IMR-90 (cell line): ENCODE results near the gene CCR8. TPM values are rescaled to one million over a fixed set of nuclear protein-coding genes. Genes with fewer than 3 reads are reported as not detected.

Source experiments
- ATAC-seq: fragments of 200-7000 bp; cut with Tn5 transposase; 2 replicates; pipeline ENCODE4 v1.9.1; 2020; ENCODE audit warnings: low read depth, mild to moderate bottlenecking, moderate library complexity
- BruUV-seq: library from RNA; stranded (reverse); fragments of 400-500 nt; replicated peaks from 2 replicates; lab custom pipeline; 2021; lab: Mats Ljungman, UMichigan
- CTCF ChIA-PET: fragments of 300-600 bp; formaldehyde crosslinking; extraction: SDS; loops from one replicate; lab custom pipeline; 2021; ENCODE audit warnings: antibody characterized with exemption; lab: Yijun Ruan, JAX
- POLR2A ChIA-PET: fragments of 300-600 bp; sonication (Branson Sonifier 250); formaldehyde crosslinking; loops from one replicate; lab custom pipeline; 2022; ENCODE audit warnings: antibody characterized with exemption; ENCODE audit not compliant: unreplicated experiment; lab: Charles Lee
- DNase-seq: peaks from one replicate; pipeline ENCODE4 v3.0.0; 2013
- H2AFZ ChIP-seq: replicated peaks from 2 replicates; pipeline ENCODE3; 2013; ENCODE audit warnings: low read length, mild to moderate bottlenecking; ENCODE audit not compliant: poor library complexity
- H2AK5ac ChIP-seq: 2 replicates; pipeline ENCODE4 v1.6.1; 2013; ENCODE audit warnings: low read depth, low read length, inconsistent platforms
- H2AK9ac ChIP-seq: replicated peaks from 2 replicates; pipeline ENCODE3; 2013; ENCODE audit warnings: mild to moderate bottlenecking, low read depth, low read length, moderate library complexity; ENCODE audit not compliant: poor library complexity
- H2BK120ac ChIP-seq: 2 replicates; pipeline ENCODE4 v1.6.1; 2013; ENCODE audit warnings: low read depth, low read length, inconsistent platforms
- H2BK15ac ChIP-seq: 3 replicates; pipeline ENCODE4 v1.6.1; 2013; ENCODE audit warnings: low read depth, low read length, inconsistent platforms
- H2BK20ac ChIP-seq: 2 replicates; pipeline ENCODE4 v1.6.1; 2013; ENCODE audit warnings: low read depth, mild to moderate bottlenecking, inconsistent platforms, low read length, moderate library complexity
- H2BK5ac ChIP-seq: 2 replicates; pipeline ENCODE4 v1.6.1; 2013; ENCODE audit warnings: mild to moderate bottlenecking, low read depth, low read length, inconsistent platforms; ENCODE audit not compliant: poor library complexity, severe bottlenecking
- H3K14ac ChIP-seq: replicated peaks from 2 replicates; pipeline ENCODE4 v1.6.1; 2013; ENCODE audit warnings: low read depth, low read length, inconsistent platforms
- H3K18ac ChIP-seq: 2 replicates; pipeline ENCODE4 v1.6.1; 2013; ENCODE audit warnings: low read depth, low read length, control low read depth
- H3K23ac ChIP-seq: 2 replicates; pipeline ENCODE4 v1.6.1; 2013; ENCODE audit warnings: low read depth, low read length, inconsistent platforms
- H3K27ac ChIP-seq: 2 replicates; pipeline ENCODE4 v1.5.1; 2013; ENCODE audit warnings: mild to moderate bottlenecking, control low read depth, low read length; ENCODE audit not compliant: insufficient read depth
- H3K27me3 ChIP-seq: 2 replicates; pipeline ENCODE4 v1.6.1; 2013; ENCODE audit warnings: low read length; ENCODE audit not compliant: control insufficient read depth, insufficient read depth
- H3K36me3 ChIP-seq: 2 replicates; pipeline ENCODE4 v1.6.1; 2013; ENCODE audit warnings: low read length, mixed read lengths; ENCODE audit not compliant: control insufficient read depth, insufficient read depth
- H3K4ac ChIP-seq: 2 replicates; pipeline ENCODE4 v1.6.1; 2013; ENCODE audit warnings: low read depth, low read length, inconsistent platforms
- H3K4me1 ChIP-seq: 2 replicates; pipeline ENCODE4 v1.6.1; 2013; ENCODE audit warnings: low read length, mixed read lengths; ENCODE audit not compliant: control insufficient read depth, insufficient read depth
- H3K4me2 ChIP-seq: 2 replicates; pipeline ENCODE4 v1.6.1; 2013; ENCODE audit warnings: low read depth, mild to moderate bottlenecking, control low read depth, low read length, moderate library complexity
- H3K4me3 ChIP-seq: 2 replicates; pipeline ENCODE4 v1.5.1; 2013; ENCODE audit warnings: low read depth, mild to moderate bottlenecking, control low read depth, low read length, moderate library complexity; ENCODE audit not compliant: insufficient read depth
- H3K56ac ChIP-seq: 2 replicates; pipeline ENCODE4 v1.6.1; 2013; ENCODE audit warnings: low read length, inconsistent platforms; ENCODE audit not compliant: insufficient read depth; ENCODE audit errors: extremely low read depth
- H3K79me1 ChIP-seq, 2 experiments: 2 replicates each; pipeline ENCODE4 v1.6.1; 2013; ENCODE audit warnings: low read length in 2 of 2, inconsistent platforms in 1 of 2, low read depth in 1 of 2
- H3K9ac ChIP-seq: 2 replicates; pipeline ENCODE4 v1.6.1; 2013; ENCODE audit warnings: low read depth, low read length, control low read depth
- H3K9me1 ChIP-seq: 2 replicates; pipeline ENCODE4 v1.6.1; 2013; ENCODE audit warnings: low read length, inconsistent platforms; ENCODE audit not compliant: insufficient read depth
- H3K9me3 ChIP-seq: 2 replicates; pipeline ENCODE4 v1.6.1; 2013; ENCODE audit warnings: low read length; ENCODE audit not compliant: control insufficient read depth, insufficient read depth
- H4K20me1 ChIP-seq: 2 replicates; pipeline ENCODE4 v1.6.1; 2013; ENCODE audit warnings: low read length, inconsistent platforms; ENCODE audit not compliant: insufficient read depth
- H4K5ac ChIP-seq: 2 replicates; pipeline ENCODE4 v1.6.1; 2013; ENCODE audit warnings: mild to moderate bottlenecking, low read depth, low read length, control low read depth
- H4K8ac ChIP-seq, 2 experiments: 2 replicates each; pipeline ENCODE4 v1.6.1; 2013; ENCODE audit warnings: low read depth in 2 of 2, low read length in 2 of 2, control low read depth in 1 of 2, inconsistent platforms in 1 of 2
- H4K91ac ChIP-seq: 2 replicates; pipeline ENCODE4 v1.6.1; 2013; ENCODE audit warnings: low read depth, low read length, inconsistent platforms; ENCODE audit not compliant: insufficient read depth
- BHLHE40 ChIP-seq: fragments of 150-350 bp; IDR thresholded peaks from 2 replicates; pipeline ENCODE4 v1.6.1; 2016; ENCODE audit warnings: mild to moderate bottlenecking, low read depth, low read length
- CEBPB ChIP-seq: IDR thresholded peaks from 2 replicates; pipeline ENCODE4 v1.6.1; 2012; ENCODE audit warnings: low read depth, low read length, improper control_type of control experiment
- CHD1 ChIP-seq: IDR thresholded peaks from 2 replicates; pipeline ENCODE4 v1.6.1; 2012; ENCODE audit warnings: low read depth, low read length, improper control_type of control experiment
- CTCF ChIP-seq: conservative IDR thresholded peaks from 2 replicates; pipeline ENCODE4 v1.5.1; 2012; ENCODE audit warnings: mild to moderate bottlenecking, low read depth, low read length, improper control_type of control experiment
- FOS ChIP-seq: fragments of 150-350 bp; IDR thresholded peaks from 2 replicates; pipeline ENCODE4 v1.6.1; 2016; ENCODE audit warnings: low read depth, low read length
- MAFK ChIP-seq: IDR thresholded peaks from 2 replicates; pipeline ENCODE4 v1.6.1; 2012; ENCODE audit warnings: low read depth, low read length, improper control_type of control experiment
- MAZ ChIP-seq: IDR thresholded peaks from 2 replicates; pipeline ENCODE4 v1.6.1; 2012; ENCODE audit warnings: low read depth, mild to moderate bottlenecking, low read length, improper control_type of control experiment, moderate library complexity, borderline replicate concordance
- MXI1 ChIP-seq: IDR thresholded peaks from 2 replicates; pipeline ENCODE4 v1.6.1; 2012; ENCODE audit warnings: low read depth, mild to moderate bottlenecking, low read length, moderate library complexity, borderline replicate concordance
- NFE2L2 ChIP-seq: fragments of 150-350 bp; IDR thresholded peaks from 2 replicates; pipeline ENCODE4 v1.6.1; 2016; ENCODE audit warnings: low read depth, mild to moderate bottlenecking, low read length
- POLR2A ChIP-seq: IDR thresholded peaks from 2 replicates; pipeline ENCODE4 v1.6.1; 2012; ENCODE audit warnings: mild to moderate bottlenecking, low read depth, low read length
- RAD21 ChIP-seq: IDR thresholded peaks from 2 replicates; pipeline ENCODE4 v1.6.1; 2012; ENCODE audit warnings: low read length, improper control_type of control experiment
- RCOR1 ChIP-seq: IDR thresholded peaks from 2 replicates; pipeline ENCODE4 v1.6.1; 2012; ENCODE audit warnings: mild to moderate bottlenecking, low read length, improper control_type of control experiment; ENCODE audit not compliant: insufficient replicate concordance
- RFX5 ChIP-seq: IDR thresholded peaks from 2 replicates; pipeline ENCODE4 v1.8.0; 2012; ENCODE audit warnings: low read depth, mild to moderate bottlenecking, low read length, moderate library complexity
- SMC3 ChIP-seq: fragments of 150-350 bp; IDR thresholded peaks from 2 replicates; pipeline ENCODE4 v1.6.1; 2016; ENCODE audit warnings: low read depth, mild to moderate bottlenecking, antibody characterized with exemption, low read length, moderate library complexity
- dilution Hi-C: fragments of 300-500 bp; cut with HindIII; formaldehyde crosslinking; loops from one replicate; pipeline ENCODE4 v1.14.3; 2018; ENCODE audit warnings: low sequenced_read_pairs; ENCODE audit not compliant: unreplicated experiment
- in situ Hi-C: fragments of 300-500 bp; cut with MboI; formaldehyde crosslinking; loops from 3 replicates; pipeline ENCODE4 v1.14.3; 2019; ENCODE audit warnings: low sequenced_read_pairs, inconsistent platforms, mixed read lengths
- intact Hi-C: fragments of 100-400 bp; cut with micrococcal nuclease; formaldehyde crosslinking; loops from 2 replicates; pipeline ENCODE4 v1.10.0; 2022
- polyA plus RNA-seq, 3 experiments: library from polyadenylated mRNA; depleted of rRNA; stranded (reverse); fragments of >200 nt; gene quantifications; 2 replicates each; pipeline ENCODE4 v1.2.3, GENCODE V29; 2012; ENCODE audit warnings: low replicate concordance in 1 of 3
- total RNA-seq: library from RNA; depleted of rRNA; stranded (reverse); fragments of >200 nt; gene quantifications from 2 replicates; pipeline ENCODE4 v1.2.3, GENCODE V29; 2012
- TF ChIP-seq, protein P1 (sequence below): fragments of 150-350 bp; IDR thresholded peaks from 2 replicates; pipeline ENCODE4 v1.6.1; 2016; ENCODE audit warnings: low read depth, mild to moderate bottlenecking, low read length, moderate library complexity, borderline replicate concordance
- TF ChIP-seq, protein P2 (sequence below): fragments of 150-350 bp; IDR thresholded peaks from 2 replicates; pipeline ENCODE4 v1.6.1; 2017; ENCODE audit warnings: mild to moderate bottlenecking, antibody characterized with exemption, low read length, low read depth

Gene CCR8
- total and polyA plus RNA-seq, 2 of the 4 experiments (the other 2 are of a cell fraction) = not detected

DNA sequence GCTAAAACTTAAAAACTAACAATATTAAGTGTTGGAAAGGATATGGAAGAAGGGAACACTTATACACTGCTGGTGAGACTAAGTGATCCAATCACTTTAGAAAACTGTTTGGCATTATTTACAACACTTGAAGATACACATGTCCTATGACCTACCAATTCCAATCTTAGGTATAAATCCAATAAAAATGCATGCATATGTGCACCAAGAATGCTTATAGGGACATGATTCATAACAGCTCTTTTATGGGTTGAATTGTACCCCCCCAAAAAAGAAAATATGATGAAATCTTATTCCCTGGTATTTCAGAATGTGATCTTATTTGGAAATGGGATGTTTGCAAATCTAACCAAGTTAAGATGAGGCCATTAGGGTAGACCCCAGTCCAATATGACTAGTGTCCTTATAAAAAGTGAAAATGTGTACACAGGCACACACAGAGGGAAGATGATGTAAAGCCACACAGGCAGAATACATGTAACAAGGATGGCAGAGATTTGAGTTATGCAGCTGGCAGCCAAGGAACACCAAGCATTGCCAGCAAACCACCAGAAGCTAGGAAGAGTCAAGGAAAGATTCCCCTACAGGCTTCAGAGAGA lies 15.3 kb downstream of the CCR8 start:
- Histone ChIP-seq H2BK15ac (no peak overlapping the region), H3K4ac (no peak overlapping the region), H4K20me1 (no peaks in the 10 kb centered on the region), H2AK5ac (no peak overlapping the region), H2BK20ac (no peak overlapping the region), H4K5ac (no peak overlapping the region), H3K4me1 (no peaks in the 10 kb centered on the region), H2AFZ (no peak overlapping the region), H4K8ac (no peak overlapping the region), H3K9me1 (no peaks in the 10 kb centered on the region), H3K27ac (no peak overlapping the region), H3K4me3 (no peak overlapping the region), H3K36me3 (no peaks in the 10 kb centered on the region), H3K18ac (no peak overlapping the region), H3K4me2 (no peak overlapping the region), H3K9ac (no peak overlapping the region), H2BK120ac (no peak overlapping the region), H3K14ac (no peak overlapping the region), H3K79me1 (no peaks in the 10 kb centered on the region), H3K9me3 (no peaks in the 10 kb centered on the region), H3K56ac (no peak overlapping the region), H4K91ac (no peak overlapping the region), H2AK9ac (no peak overlapping the region), H3K23ac (no peak overlapping the region), H2BK5ac (no peak overlapping the region), H3K27me3 (no peaks in the 10 kb centered on the region; the same call in 1 of the 2 replicates)
- DNase-seq = no peak
- TF ChIP-seq MAZ (no peak), FOS (no peak), RCOR1 (no peak), SMC3 (no peak), BHLHE40 (no peak), POLR2A (no peak), CHD1 (no peak), RAD21 (no peak), CEBPB (no peak), CTCF (no peak), RFX5 (no peak), MXI1 (no peak), MAFK (no peak), NFE2L2 (no peak)
- TF ChIP-seq, protein P1, sequence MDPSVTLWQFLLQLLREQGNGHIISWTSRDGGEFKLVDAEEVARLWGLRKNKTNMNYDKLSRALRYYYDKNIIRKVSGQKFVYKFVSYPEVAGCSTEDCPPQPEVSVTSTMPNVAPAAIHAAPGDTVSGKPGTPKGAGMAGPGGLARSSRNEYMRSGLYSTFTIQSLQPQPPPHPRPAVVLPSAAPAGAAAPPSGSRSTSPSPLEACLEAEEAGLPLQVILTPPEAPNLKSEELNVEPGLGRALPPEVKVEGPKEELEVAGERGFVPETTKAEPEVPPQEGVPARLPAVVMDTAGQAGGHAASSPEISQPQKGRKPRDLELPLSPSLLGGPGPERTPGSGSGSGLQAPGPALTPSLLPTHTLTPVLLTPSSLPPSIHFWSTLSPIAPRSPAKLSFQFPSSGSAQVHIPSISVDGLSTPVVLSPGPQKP = no peak
- TF ChIP-seq, protein P2, sequence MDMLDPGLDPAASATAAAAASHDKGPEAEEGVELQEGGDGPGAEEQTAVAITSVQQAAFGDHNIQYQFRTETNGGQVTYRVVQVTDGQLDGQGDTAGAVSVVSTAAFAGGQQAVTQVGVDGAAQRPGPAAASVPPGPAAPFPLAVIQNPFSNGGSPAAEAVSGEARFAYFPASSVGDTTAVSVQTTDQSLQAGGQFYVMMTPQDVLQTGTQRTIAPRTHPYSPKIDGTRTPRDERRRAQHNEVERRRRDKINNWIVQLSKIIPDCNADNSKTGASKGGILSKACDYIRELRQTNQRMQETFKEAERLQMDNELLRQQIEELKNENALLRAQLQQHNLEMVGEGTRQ = no peak
- intact Hi-C loops (no loop called here), dilution Hi-C loops (no loop called here), in situ Hi-C loops (no loop called here)
- no peak for ATAC-seq
- ChIA-PET POLR2A (no interaction called here), CTCF (no interaction called here)
- no TSS peak for BruUV-seq
